Endothelial cell of umbilical vein (primary cell): ENCODE data around the gene CACNA2D3. TPM values are rescaled to one million over a fixed set of nuclear protein-coding genes. Genes with fewer than 3 reads are reported as not detected.

ENCODE experiments used
- BruUV-seq: library from RNA; stranded (reverse); fragments of 400-500 nt; replicated peaks from 2 replicates; lab custom pipeline; 2021; lab: Mats Ljungman, UMichigan
- CTCF ChIA-PET: fragments of 300-600, 350-600 bp; sonication (Branson Sonifier 250); formaldehyde crosslinking; loops from one replicate; lab custom pipeline; 2021; ENCODE audit warnings: antibody characterized with exemption, inconsistent platforms; lab: Charles Lee
- POLR2A ChIA-PET: fragments of 300-600, 350-600 bp; sonication (Branson Sonifier 250); formaldehyde crosslinking; loops from one replicate; lab custom pipeline; 2021; ENCODE audit warnings: antibody characterized with exemption, inconsistent platforms; lab: Charles Lee
- DNase-seq: peaks from one replicate; pipeline ENCODE4 v3.0.0-alpha.2; 2011; ENCODE audit warnings: low read depth, low spot score
- FAIRE-seq: peaks from 2 replicates; lab custom pipeline; 2011; peaks lifted over from hg19 to GRCh38; lab: Jason Lieb, UNC
- H2AFZ ChIP-seq: 2 replicates; pipeline ENCODE4 v1.6.0; 2012; ENCODE audit warnings: low read depth, low read length, control low read depth, inconsistent platforms
- H3K27ac ChIP-seq: 2 replicates; pipeline ENCODE4 v1.5.1; 2011; ENCODE audit warnings: low read depth, mild to moderate bottlenecking, control low read depth, low read length, moderate library complexity; ENCODE audit not compliant: insufficient read depth
- H3K27me3 ChIP-seq, 2 experiments: 2 replicates each; pipeline versions ENCODE4 v1.6.0 to v1.6.1; 2011; ENCODE audit warnings: low read length in 2 of 2, mixed read lengths in 1 of 2; ENCODE audit not compliant: control insufficient read depth in 2 of 2, insufficient read depth in 2 of 2
- H3K36me3 ChIP-seq, 2 experiments: 2 replicates in 1 of 2; 3 replicates in 1 of 2; pipeline ENCODE4 v1.5.1; 2011; ENCODE audit warnings: low read length in 2 of 2, mild to moderate bottlenecking in 1 of 2, moderate library complexity in 1 of 2; ENCODE audit not compliant: control insufficient read depth in 2 of 2, insufficient read depth in 2 of 2; ENCODE audit errors: extremely low read depth in 1 of 2
- H3K4me1 ChIP-seq: 3 replicates; pipeline ENCODE4 v1.5.1; 2011; ENCODE audit warnings: mild to moderate bottlenecking, low read length; ENCODE audit not compliant: control insufficient read depth, insufficient read depth; ENCODE audit errors: extremely low read depth
- H3K4me2 ChIP-seq: 2 replicates; pipeline ENCODE4 v1.6.1; 2011; ENCODE audit warnings: low read length, control low read depth, mixed read lengths; ENCODE audit not compliant: insufficient read depth
- H3K4me3 ChIP-seq, 3 experiments: fragments of 200-600 bp in 1 of 3; sonication (generic), shearing (Covaris generic) in 1 of 3; replicated peaks in 1 of 3; 2 replicates each; pipeline ENCODE4 v1.5.1; 2011 to 2016; ENCODE audit warnings: control low read depth in 3 of 3, low read length in 3 of 3, mild to moderate bottlenecking in 2 of 3, inconsistent platforms in 1 of 3, low read depth in 1 of 3, moderate library complexity in 1 of 3; ENCODE audit not compliant: insufficient read depth in 1 of 3
- H3K79me2 ChIP-seq: 2 replicates; pipeline ENCODE4 v1.6.0; 2012; ENCODE audit warnings: low read length, inconsistent platforms; ENCODE audit not compliant: control insufficient read depth, insufficient read depth
- H3K9ac ChIP-seq: replicated peaks from 2 replicates; pipeline ENCODE3; 2011; ENCODE audit warnings: low read length, control low read depth; ENCODE audit not compliant: insufficient read depth; ENCODE audit errors: extremely low read depth
- H3K9me1 ChIP-seq: replicated peaks from 3 replicates; pipeline ENCODE4 v1.6.0; 2011; ENCODE audit warnings: mild to moderate bottlenecking, low read length; ENCODE audit not compliant: control insufficient read depth, insufficient read depth; ENCODE audit errors: extremely low read depth
- H3K9me3 ChIP-seq: replicated peaks from 2 replicates; pipeline ENCODE4 v1.5.1; 2012; ENCODE audit warnings: low read length, inconsistent platforms; ENCODE audit not compliant: control insufficient read depth, insufficient read depth
- H4K20me1 ChIP-seq: replicated peaks from 2 replicates; pipeline ENCODE3; 2011; ENCODE audit warnings: mild to moderate bottlenecking, low read length; ENCODE audit not compliant: control insufficient read depth, insufficient read depth; ENCODE audit errors: extremely low read depth
- CTCF ChIP-seq, 2 donors: IDR thresholded peaks; 1 replicate in 1 of 2; 2 replicates in 1 of 2; pipeline ENCODE4 v1.5.1; 2011; ENCODE audit warnings: low read length in 2 of 2, mild to moderate bottlenecking in 2 of 2, moderate library complexity in 2 of 2, control low read depth in 1 of 2, inconsistent platforms in 1 of 2, low read depth in 1 of 2; ENCODE audit not compliant: insufficient read depth in 1 of 2; ENCODE audit errors: extremely low read depth in 1 of 2
- EZH2 ChIP-seq: IDR thresholded peaks from 2 replicates; pipeline ENCODE4 v1.6.1; 2012; ENCODE audit warnings: borderline replicate concordance, low read depth, mild to moderate bottlenecking, moderate library complexity, low read length, inconsistent platforms; ENCODE audit not compliant: severe bottlenecking
- FOS ChIP-seq: IDR thresholded peaks from 2 replicates; pipeline ENCODE4 v1.6.1; 2011; ENCODE audit warnings: mild to moderate bottlenecking, low read length, moderate library complexity, borderline replicate concordance; ENCODE audit not compliant: insufficient read depth
- GATA2 ChIP-seq: IDR thresholded peaks from 2 replicates; pipeline ENCODE4 v1.7.0; 2011; ENCODE audit warnings: low read depth, mild to moderate bottlenecking, moderate library complexity, mixed read lengths, low read length; ENCODE audit not compliant: insufficient read length, insufficient read depth
- JUN ChIP-seq: IDR thresholded peaks from 2 replicates; pipeline ENCODE4 v1.6.1; 2011; ENCODE audit warnings: borderline replicate concordance, low read depth; ENCODE audit not compliant: insufficient read length, insufficient read depth
- MAX ChIP-seq: IDR thresholded peaks from 2 replicates; pipeline ENCODE4 v1.6.1; 2011; ENCODE audit not compliant: insufficient read depth, insufficient read length
- MYC ChIP-seq: IDR thresholded peaks from one replicate; pipeline ENCODE4 v1.6.1; 2011; ENCODE audit warnings: mild to moderate bottlenecking, low read depth, low read length
- POLR2A ChIP-seq: IDR thresholded peaks from 2 replicates; pipeline ENCODE4 v1.6.1; 2012; ENCODE audit warnings: low read depth, mild to moderate bottlenecking, control low read depth, low read length
- POLR2AphosphoS5 ChIP-seq: IDR thresholded peaks from 2 replicates; pipeline ENCODE4 v1.6.1; 2012; ENCODE audit warnings: low read depth, mild to moderate bottlenecking, control low read depth, low read length, moderate library complexity; ENCODE audit not compliant: insufficient read depth
- dilution Hi-C: fragments of 300-500 bp; cut with MboI; formaldehyde crosslinking; loops from one replicate; pipeline ENCODE4 v1.15.0; 2019; ENCODE audit warnings: low sequenced_read_pairs; ENCODE audit not compliant: extremely low pct_ligation_motif_present
- intact Hi-C: fragments of 100-400 bp; cut with micrococcal nuclease; formaldehyde crosslinking; loops from one replicate; pipeline ENCODE4 v1.10.0; 2022
- polyA plus RNA-seq, 4 experiments: library from polyadenylated mRNA; depleted of rRNA in 3 of 4; stranded (reverse) in 3 of 4; unstranded in 1 of 4; fragments of >200 nt; gene quantifications; 2 replicates each; pipeline versions ENCODE4 v1.2.1 to v1.2.3, GENCODE V29; 2011 to 2012; ENCODE audit warnings: missing spikeins in 1 of 4
- total RNA-seq: library from RNA; stranded (reverse); gene quantifications from 2 replicates; pipeline ENCODE4 v1.2.3, GENCODE V29; 2021

CACNA2D3 gene
- total and polyA plus RNA-seq, 2 donors (not counting 3 experiments of a cell fraction or from before 2014, with no cell fraction given), result not detected

DNA sequence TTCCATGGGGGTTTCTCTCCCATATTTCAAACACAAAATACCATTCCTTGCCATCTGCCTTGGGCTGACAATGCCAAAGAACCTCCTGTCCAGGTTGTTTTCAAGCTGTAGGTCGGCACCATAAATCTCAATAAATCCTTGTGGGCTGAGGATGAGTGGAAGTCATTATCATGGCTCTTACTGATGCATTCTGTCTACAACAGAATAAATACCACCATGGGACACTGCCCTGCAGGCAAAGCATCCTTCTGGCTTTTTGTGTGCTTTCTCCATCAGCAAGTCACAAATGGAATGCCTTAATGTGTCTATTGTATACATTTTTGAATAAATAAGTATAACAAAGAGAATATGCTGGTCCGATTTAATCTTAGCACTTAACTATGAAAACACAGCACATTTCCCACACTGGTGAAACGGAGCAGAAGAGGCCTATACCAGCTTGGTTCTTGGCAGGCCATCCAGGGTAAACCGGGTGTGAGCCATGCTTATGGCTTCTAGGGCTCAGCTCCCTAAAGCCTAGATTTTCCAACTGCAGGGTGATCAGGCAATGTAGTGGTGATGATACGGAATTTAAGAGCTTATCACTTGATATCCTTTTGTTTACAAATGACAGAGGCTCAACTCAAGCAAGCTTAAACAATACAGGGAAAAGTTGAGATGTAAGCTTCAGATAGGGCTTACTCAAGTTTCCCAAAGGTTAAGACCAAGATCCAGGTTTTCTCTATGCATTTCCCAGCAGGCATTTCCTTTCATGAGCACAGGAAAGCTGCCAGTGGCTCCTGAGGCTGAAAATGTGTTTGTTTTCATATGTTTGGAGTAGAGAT, 938.8 kb downstream of the CACNA2D3 start:
- intact Hi-C loops (no loop called here), dilution Hi-C loops (no loop called here)
- H3K4me2 ChIP-seq, result no peak overlapping the region
- CTCF ChIA-PET, result no interaction called here
- H3K79me2 ChIP-seq, result no peaks in the 10 kb centered on the region
- no peak overlapping the region for H3K4me3 ChIP-seq
- no peaks in the 10 kb centered on the region for H4K20me1 ChIP-seq
- H3K27me3 ChIP-seq, result no peaks in the 10 kb centered on the region
- POLR2A ChIA-PET, result no interaction called here
- H3K9me1 ChIP-seq, result no peaks in the 10 kb centered on the region
- H3K9ac ChIP-seq, result no peak overlapping the region
- no peak for TF ChIP-seq CTCF (IDR thresholded peaks at IDR 0.05; ENCODE audit: extremely low read depth in 1 of 2, insufficient read depth in 1 of 2, low read depth in 1 of 2, low read length in 2 of 2)
- TF ChIP-seq MYC, result no peak
- TF ChIP-seq JUN, result no peak
- no peak for TF ChIP-seq MAX
- TF ChIP-seq POLR2AphosphoS5, result no peak
- TF ChIP-seq FOS, result no peak
- TF ChIP-seq GATA2, result no peak
- no peak for TF ChIP-seq EZH2
- TF ChIP-seq POLR2A, result no peak
- no peak for DNase-seq
- H2AFZ ChIP-seq, result no peak overlapping the region
- peaks cover 4% of the 10 kb centered on the region for H3K9me3 ChIP-seq
- no peaks in the 10 kb centered on the region for H3K4me1 ChIP-seq
- no peak overlapping the region for H3K27ac ChIP-seq
- no peak for FAIRE-seq
- H3K36me3 ChIP-seq, result no peaks in the 10 kb centered on the region
- no TSS peak for BruUV-seq
